H9 (cell line): Measurements from ENCODE around the gene UVRAG. TPM values are rescaled to one million over a fixed set of nuclear protein-coding genes. Genes with fewer than 3 reads are reported as not detected.

ENCODE experiments used
- DNase-seq: peaks from one replicate; pipeline ENCODE4 v3.0.0-alpha.2; 2017
- H2AFZ ChIP-seq: one replicate; pipeline ENCODE4 v1.6.1; 2013; ENCODE audit warnings: mild to moderate bottlenecking, low read length, control low read depth, moderate library complexity
- H2AK5ac ChIP-seq: 2 replicates; pipeline ENCODE4 v1.6.1; 2013; ENCODE audit warnings: low read length, control low read depth, mixed read lengths; ENCODE audit not compliant: insufficient read length
- H2BK120ac ChIP-seq: one replicate; pipeline ENCODE4 v1.6.1; 2013; ENCODE audit warnings: low read depth, mild to moderate bottlenecking, low read length, control low read depth, inconsistent platforms; ENCODE audit not compliant: poor library complexity, severe bottlenecking
- H2BK12ac ChIP-seq: 2 replicates; pipeline ENCODE4 v1.6.1; 2013; ENCODE audit warnings: low read length, control low read depth, mixed read lengths, low read depth; ENCODE audit not compliant: insufficient read length
- H2BK15ac ChIP-seq: 2 replicates; pipeline ENCODE4 v1.6.1; 2013; ENCODE audit warnings: low read depth, low read length, control low read depth
- H2BK20ac ChIP-seq: one replicate; pipeline ENCODE4 v1.6.1; 2013; ENCODE audit warnings: low read depth, mild to moderate bottlenecking, low read length, control low read depth, inconsistent platforms; ENCODE audit not compliant: poor library complexity, severe bottlenecking
- H2BK5ac ChIP-seq: 2 replicates; pipeline ENCODE4 v1.6.1; 2013; ENCODE audit warnings: low read length, control low read depth, mixed read lengths; ENCODE audit not compliant: insufficient read length
- H3K14ac ChIP-seq: 2 replicates; pipeline ENCODE4 v1.6.1; 2013; ENCODE audit warnings: low read length, control low read depth; ENCODE audit not compliant: insufficient read depth
- H3K18ac ChIP-seq: 2 replicates; pipeline ENCODE4 v1.6.1; 2013; ENCODE audit warnings: low read depth, mild to moderate bottlenecking, mixed read lengths, low read length, control low read depth; ENCODE audit not compliant: insufficient read length
- H3K23ac ChIP-seq: 2 replicates; pipeline ENCODE4 v1.6.1; 2013; ENCODE audit warnings: low read length, control low read depth, mixed read lengths, low read depth; ENCODE audit not compliant: insufficient read length
- H3K23me2 ChIP-seq: 2 replicates; pipeline ENCODE4 v1.6.1; 2013; ENCODE audit warnings: low read depth, mild to moderate bottlenecking, mixed read lengths, low read length, control low read depth; ENCODE audit not compliant: insufficient read length, poor library complexity, severe bottlenecking
- H3K27ac ChIP-seq: 2 replicates; pipeline ENCODE4 v1.5.1; 2013; ENCODE audit warnings: low read length, control low read depth, mixed read lengths, low read depth; ENCODE audit not compliant: insufficient read length
- H3K27me3 ChIP-seq: 2 replicates; pipeline ENCODE4 v1.6.1; 2013; ENCODE audit warnings: low read length, control low read depth, inconsistent platforms; ENCODE audit not compliant: insufficient read depth
- H3K4ac ChIP-seq: 2 replicates; pipeline ENCODE4 v1.6.1; 2013; ENCODE audit warnings: low read depth, mild to moderate bottlenecking, control low read depth, inconsistent platforms, low read length, moderate library complexity
- H3K4me1 ChIP-seq: 2 replicates; pipeline ENCODE4 v1.6.1; 2013; ENCODE audit warnings: low read length, control low read depth, inconsistent platforms; ENCODE audit not compliant: insufficient read depth
- H3K4me2 ChIP-seq: 2 replicates; pipeline ENCODE4 v1.6.1; 2013; ENCODE audit warnings: low read length, control low read depth, mixed read lengths; ENCODE audit not compliant: insufficient read length, insufficient read depth
- H3K56ac ChIP-seq: 2 replicates; pipeline ENCODE4 v1.6.1; 2013; ENCODE audit warnings: low read depth, mild to moderate bottlenecking, mixed read lengths, low read length, control low read depth; ENCODE audit not compliant: insufficient read length
- H3K79me1 ChIP-seq: 2 replicates; pipeline ENCODE4 v1.6.1; 2013; ENCODE audit warnings: low read depth, mild to moderate bottlenecking, moderate library complexity, low read length, control low read depth, inconsistent platforms; ENCODE audit not compliant: insufficient read depth, poor library complexity, severe bottlenecking
- H3K79me2 ChIP-seq: 2 replicates; pipeline ENCODE4 v1.6.1; 2013; ENCODE audit warnings: low read length, control low read depth, inconsistent platforms; ENCODE audit not compliant: insufficient read depth
- H3K9ac ChIP-seq: 2 replicates; pipeline ENCODE4 v1.6.1; 2013; ENCODE audit warnings: low read length, control low read depth, mixed read lengths; ENCODE audit not compliant: insufficient read length; ENCODE audit errors: extremely low read depth
- H3K9me3 ChIP-seq: one replicate; pipeline ENCODE4 v1.6.1; 2013; ENCODE audit warnings: low read depth, low read length, inconsistent platforms; ENCODE audit not compliant: control insufficient read depth
- H3T11ph ChIP-seq: one replicate; pipeline ENCODE4 v1.6.1; 2013; ENCODE audit warnings: mild to moderate bottlenecking, low read length, control low read depth, inconsistent platforms
- H4K20me1 ChIP-seq: one replicate; pipeline ENCODE4 v1.6.1; 2013; ENCODE audit not compliant: control insufficient read depth, insufficient read length, insufficient read depth
- H4K5ac ChIP-seq: 2 replicates; pipeline ENCODE4 v1.6.1; 2013; ENCODE audit warnings: low read depth, mild to moderate bottlenecking, mixed read lengths, low read length, control low read depth; ENCODE audit not compliant: insufficient read length
- H4K8ac ChIP-seq: replicated peaks from 2 replicates; pipeline ENCODE4 v1.6.1; 2013; ENCODE audit warnings: low read length, control low read depth, mixed read lengths, low read depth; ENCODE audit not compliant: insufficient read length
- H4K91ac ChIP-seq: 2 replicates; pipeline ENCODE4 v1.6.1; 2013; ENCODE audit warnings: low read depth, mild to moderate bottlenecking, moderate library complexity, mixed read lengths, low read length, control low read depth; ENCODE audit not compliant: insufficient read length
- H3K27ac Mint-ChIP-seq, 3 experiments: 2 replicates in 2 of 3; 3 replicates in 1 of 3; pipeline ENCODE4 v1.8.0; 2020 to 2021; ENCODE audit warnings: mixed read lengths in 3 of 3, mild to moderate bottlenecking in 1 of 3, moderate library complexity in 1 of 3
- H3K27me3 Mint-ChIP-seq: 2 replicates; pipeline ENCODE4 v1.8.0; 2021; ENCODE audit warnings: low read depth, mild to moderate bottlenecking, moderate library complexity, mixed read lengths
- H3K36me3 Mint-ChIP-seq, 3 experiments: 2 replicates in 2 of 3; 3 replicates in 1 of 3; pipeline ENCODE4 v1.8.0; 2020 to 2021; ENCODE audit warnings: low read depth in 3 of 3, mixed read lengths in 3 of 3; ENCODE audit not compliant: insufficient read depth in 1 of 3
- H3K4me1 Mint-ChIP-seq, 2 experiments: 2 replicates each; pipeline ENCODE4 v1.8.0; 2020; ENCODE audit warnings: mixed read lengths in 2 of 2
- H3K4me3 Mint-ChIP-seq, 2 experiments: 2 replicates in 1 of 2; 3 replicates in 1 of 2; pipeline ENCODE4 v1.8.0; 2020 to 2021; ENCODE audit warnings: mild to moderate bottlenecking in 2 of 2, mixed read lengths in 2 of 2, moderate library complexity in 1 of 2
- H3K9me3 Mint-ChIP-seq, 2 experiments: 2 replicates in 1 of 2; 3 replicates in 1 of 2; pipeline ENCODE4 v1.8.0; 2020; ENCODE audit warnings: mild to moderate bottlenecking in 2 of 2, mixed read lengths in 2 of 2, moderate library complexity in 1 of 2
- WGBS: extraction: QIAGEN DNeasy Blood & Tissue Kit; methylation state at CpG from one replicate; pipeline ENCODE4 v1.1.7; 2013; ENCODE audit warnings: missing lambda C conversion rate, low lambda C conversion rate, mixed read lengths; ENCODE audit not compliant: insufficient read length; ENCODE audit errors: extremely low coverage; 5-methylcytosine and 5-hydroxymethylcytosine counted together
- total RNA-seq: library from RNA; stranded (reverse); gene quantifications from 2 replicates; pipeline ENCODE4 v1.2.1, GENCODE V29; 2021
- TF ChIP-seq, protein P1 (sequence below): fragments of 200-600 bp; sonication (generic); conservative IDR thresholded peaks from 3 replicates; pipeline ENCODE4 v1.8.0; 2021; ENCODE audit warnings: antibody characterized with exemption, mild to moderate bottlenecking

The UVRAG gene
- total RNA-seq, 1 experiment from 2014 or later, result 18.5 TPM

DNA sequence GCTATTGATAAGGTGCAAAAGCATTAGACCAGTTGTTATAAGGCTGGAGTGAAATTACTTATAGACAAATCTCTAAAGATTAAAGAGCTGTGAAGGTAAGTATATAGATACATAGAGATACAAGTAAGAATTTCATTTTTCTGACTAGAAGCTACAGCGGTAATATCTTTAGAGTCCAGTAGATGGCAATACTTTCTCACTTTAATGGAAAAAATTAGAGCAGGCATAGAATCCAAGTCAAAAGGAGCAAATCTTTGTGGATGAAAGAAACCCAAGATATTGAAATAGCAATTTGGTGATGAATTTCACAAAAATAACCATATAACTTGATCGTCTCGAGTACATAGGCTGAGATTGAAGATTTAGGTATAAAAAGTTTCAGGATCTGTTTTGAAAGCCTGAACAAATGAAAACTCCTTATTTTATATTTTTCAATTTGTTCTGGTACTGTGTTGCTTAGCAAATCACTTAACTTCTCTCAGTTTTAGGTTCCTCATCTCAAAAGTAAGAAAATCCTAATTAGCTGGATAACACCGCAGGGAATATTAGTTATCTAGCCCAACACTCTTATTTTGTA lies 81.9 kb downstream of the UVRAG start:
- Histone ChIP-seq H2BK120ac (no peak overlapping the region), H4K5ac (no peak overlapping the region), H3K23ac (no peak overlapping the region), H2BK5ac (no peak overlapping the region), H3K9me3 (no peaks in the 10 kb centered on the region), H4K20me1 (no peaks in the 10 kb centered on the region), H3K27ac (no peak overlapping the region), H3T11ph (no peak overlapping the region), H3K79me2 (no peaks in the 10 kb centered on the region; the same call in 1 of the 2 replicates), H3K9ac (no peak overlapping the region), H2BK15ac (no peak overlapping the region), H3K18ac (no peak overlapping the region), H2AK5ac (no peak overlapping the region), H2BK20ac (no peak overlapping the region), H3K4me1 (no peaks in the 10 kb centered on the region), H2BK12ac (no peak overlapping the region), H4K91ac (no peak overlapping the region), H3K23me2 (no peaks in the 10 kb centered on the region), H3K4ac (no peak overlapping the region), H3K4me2 (no peak overlapping the region), H4K8ac (no peak overlapping the region), H3K27me3 (no peaks in the 10 kb centered on the region), H3K56ac (no peak overlapping the region), H3K79me1 (peaks cover 1% of the 10 kb centered on the region), H3K14ac (no peak overlapping the region), H2AFZ (no peak overlapping the region)
- no peaks in the 10 kb centered on the region for H3K27me3 Mint-ChIP-seq
- TF ChIP-seq, protein P1, sequence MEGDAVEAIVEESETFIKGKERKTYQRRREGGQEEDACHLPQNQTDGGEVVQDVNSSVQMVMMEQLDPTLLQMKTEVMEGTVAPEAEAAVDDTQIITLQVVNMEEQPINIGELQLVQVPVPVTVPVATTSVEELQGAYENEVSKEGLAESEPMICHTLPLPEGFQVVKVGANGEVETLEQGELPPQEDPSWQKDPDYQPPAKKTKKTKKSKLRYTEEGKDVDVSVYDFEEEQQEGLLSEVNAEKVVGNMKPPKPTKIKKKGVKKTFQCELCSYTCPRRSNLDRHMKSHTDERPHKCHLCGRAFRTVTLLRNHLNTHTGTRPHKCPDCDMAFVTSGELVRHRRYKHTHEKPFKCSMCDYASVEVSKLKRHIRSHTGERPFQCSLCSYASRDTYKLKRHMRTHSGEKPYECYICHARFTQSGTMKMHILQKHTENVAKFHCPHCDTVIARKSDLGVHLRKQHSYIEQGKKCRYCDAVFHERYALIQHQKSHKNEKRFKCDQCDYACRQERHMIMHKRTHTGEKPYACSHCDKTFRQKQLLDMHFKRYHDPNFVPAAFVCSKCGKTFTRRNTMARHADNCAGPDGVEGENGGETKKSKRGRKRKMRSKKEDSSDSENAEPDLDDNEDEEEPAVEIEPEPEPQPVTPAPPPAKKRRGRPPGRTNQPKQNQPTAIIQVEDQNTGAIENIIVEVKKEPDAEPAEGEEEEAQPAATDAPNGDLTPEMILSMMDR, result peak; percentile 76
- no peak overlapping the region for H3K27ac Mint-ChIP-seq
- peaks cover 0 to 4% (median 0%) of the 10 kb centered on the region in 3 experiments; a peak in 1 of 7 replicates for H3K36me3 Mint-ChIP-seq
- no CpG with 5 or more reads among the region's 4 CpGs for WGBS
- no peak for DNase-seq
- no peak overlapping the region for H3K4me3 Mint-ChIP-seq
- no peaks in the 10 kb centered on the region for H3K4me1 Mint-ChIP-seq
- no peaks in the 10 kb centered on the region for H3K9me3 Mint-ChIP-seq
